OCI-LY7 (cell line): ENCODE measurements around the gene MYL4. TPM values are rescaled to one million over a fixed set of nuclear protein-coding genes. Genes with fewer than 3 reads are reported as not detected.

Experiments
- BruUV-seq: library from RNA; stranded (reverse); fragments of 400-500 nt; replicated peaks from 2 replicates; lab custom pipeline; 2021; lab: Mats Ljungman, UMichigan
- CTCF ChIA-PET: fragments of 300-600 bp; sonication (Branson Sonifier 250); formaldehyde crosslinking; loops from one replicate; lab custom pipeline; 2022; ENCODE audit warnings: antibody characterized with exemption; ENCODE audit not compliant: unreplicated experiment; lab: Charles Lee
- POLR2A ChIA-PET: fragments of 300-600 bp; sonication (Branson Sonifier 250); formaldehyde crosslinking; loops from one replicate; lab custom pipeline; 2022; ENCODE audit warnings: antibody characterized with exemption; lab: Charles Lee
- DNase-seq: peaks from one replicate; pipeline ENCODE4 v3.0.0-alpha.2; 2015; ENCODE audit warnings: low spot score
- H2AFZ ChIP-seq: fragments of 200-600 bp; sonication (generic), shearing (Covaris generic); 2 replicates; pipeline ENCODE4 v1.6.1; 2014; ENCODE audit warnings: mild to moderate bottlenecking, antibody characterized with exemption, low read length, moderate library complexity
- H3K27ac ChIP-seq: fragments of 200-600 bp; sonication (generic); 2 replicates; pipeline ENCODE4 v1.5.1; 2014; ENCODE audit warnings: mixed run types, low read depth, mild to moderate bottlenecking, moderate library complexity, low read length, inconsistent platforms; ENCODE audit not compliant: poor library complexity, severe bottlenecking
- H3K36me3 ChIP-seq: fragments of 200-600 bp; sonication (generic); 2 replicates; pipeline ENCODE4 v1.6.1; 2014; ENCODE audit warnings: mild to moderate bottlenecking, antibody characterized with exemption, low read length, moderate library complexity, mixed read lengths; ENCODE audit not compliant: insufficient read depth
- H3K4me1 ChIP-seq: fragments of 200-600 bp; sonication (generic); 2 replicates; pipeline ENCODE4 v1.5.1; 2014; ENCODE audit warnings: mild to moderate bottlenecking, low read length; ENCODE audit not compliant: insufficient read depth, poor library complexity, severe bottlenecking
- H3K4me2 ChIP-seq: fragments of 200-600 bp; sonication (generic); 2 replicates; pipeline ENCODE4 v1.6.1; 2014; ENCODE audit warnings: mild to moderate bottlenecking, low read length
- H3K4me3 ChIP-seq: fragments of 200-600 bp; sonication (generic); 2 replicates; pipeline ENCODE4 v1.5.1; 2014; ENCODE audit warnings: mild to moderate bottlenecking, low read depth, low read length; ENCODE audit not compliant: poor library complexity, severe bottlenecking
- H3K79me2 ChIP-seq: fragments of 200-600 bp; sonication (generic); 2 replicates; pipeline ENCODE4 v1.6.1; 2016; ENCODE audit warnings: low read depth, mild to moderate bottlenecking, low read length, moderate library complexity, mixed read lengths; ENCODE audit not compliant: insufficient read depth
- H3K9me2 ChIP-seq: fragments of 200-600 bp; sonication (generic); 2 replicates; pipeline ENCODE4 v1.6.1; 2016; ENCODE audit warnings: mild to moderate bottlenecking, low read length, mixed read lengths; ENCODE audit not compliant: insufficient read depth
- H3K9me3 ChIP-seq: fragments of 200-600 bp; sonication (generic); 2 replicates; pipeline ENCODE4 v1.6.1; 2014; ENCODE audit warnings: mild to moderate bottlenecking, mixed run types, low read length, mixed read lengths
- H4K20me1 ChIP-seq: fragments of 200-600 bp; sonication (generic); 2 replicates; pipeline ENCODE4 v1.6.1; 2014; ENCODE audit warnings: mild to moderate bottlenecking, antibody characterized with exemption, low read length, moderate library complexity, mixed read lengths; ENCODE audit not compliant: insufficient read depth
- EZH2phosphoT487 ChIP-seq: fragments of 200-600 bp; sonication (generic); IDR thresholded peaks from 2 replicates; pipeline ENCODE4 v1.6.1; 2018; ENCODE audit warnings: low read depth, borderline replicate concordance, mild to moderate bottlenecking, mixed run types, antibody characterized with exemption, low read length, moderate library complexity, mixed read lengths
- intact Hi-C: fragments of 100-400 bp; cut with micrococcal nuclease; formaldehyde crosslinking; loops from one replicate; pipeline ENCODE4 v1.10.0; 2022; ENCODE audit not compliant: unreplicated experiment
- total RNA-seq, 2 experiments: library from RNA; depleted of rRNA in 1 of 2; stranded (reverse); fragments of >200 nt in 1 of 2; shearing (Covaris generic) in 1 of 2; gene quantifications; 2 replicates each; pipeline ENCODE4 v1.2.3, GENCODE V29; 2014 to 2022
- TF ChIP-seq, protein P1 (sequence below): fragments of 200-600 bp; sonication (generic); conservative IDR thresholded peaks from 2 replicates; pipeline ENCODE4 v1.5.1; 2014; ENCODE audit warnings: mild to moderate bottlenecking, antibody characterized with exemption, low read length, moderate library complexity, mixed read lengths

Gene MYL4
- total RNA-seq, 2 experiments from 2014 or later = 0.67 to 2.1 TPM

DNA sequence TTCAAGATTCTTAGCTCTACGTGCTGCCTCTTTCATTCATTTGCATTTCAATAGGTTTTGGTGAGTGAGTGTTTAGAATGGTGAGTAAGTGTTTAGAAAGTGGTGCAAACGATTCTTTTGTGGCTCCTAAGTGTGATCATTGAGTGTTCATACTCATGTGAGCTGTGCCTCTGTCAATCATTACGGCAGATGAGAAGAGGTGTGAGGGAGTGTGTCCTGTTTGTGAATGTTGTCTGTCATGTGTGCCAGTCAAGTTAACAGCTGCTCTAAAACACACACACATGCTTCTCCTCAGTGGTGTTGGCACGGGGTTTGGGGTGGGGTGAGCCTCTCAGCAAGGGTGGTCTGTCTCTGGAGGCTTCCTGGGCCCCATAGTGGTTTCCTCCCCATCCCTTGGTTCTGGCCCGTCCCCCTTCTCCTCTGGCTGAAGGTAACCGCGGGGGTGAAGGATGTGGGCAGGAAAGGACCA lies 11.4 kb downstream of the MYL4 start:
- no peak for DNase-seq
- CTCF ChIA-PET = no interaction called here
- peaks cover 8% of the 10 kb centered on the region; the same call in 1 of the 2 replicates for H3K9me3 ChIP-seq
- H3K36me3 ChIP-seq = no peaks in the 10 kb centered on the region; the same call in 1 of the 2 replicates
- BruUV-seq = no TSS peak
- H3K4me3 ChIP-seq = no peak overlapping the region
- H3K79me2 ChIP-seq = no peaks in the 10 kb centered on the region
- TF ChIP-seq, protein P1, sequence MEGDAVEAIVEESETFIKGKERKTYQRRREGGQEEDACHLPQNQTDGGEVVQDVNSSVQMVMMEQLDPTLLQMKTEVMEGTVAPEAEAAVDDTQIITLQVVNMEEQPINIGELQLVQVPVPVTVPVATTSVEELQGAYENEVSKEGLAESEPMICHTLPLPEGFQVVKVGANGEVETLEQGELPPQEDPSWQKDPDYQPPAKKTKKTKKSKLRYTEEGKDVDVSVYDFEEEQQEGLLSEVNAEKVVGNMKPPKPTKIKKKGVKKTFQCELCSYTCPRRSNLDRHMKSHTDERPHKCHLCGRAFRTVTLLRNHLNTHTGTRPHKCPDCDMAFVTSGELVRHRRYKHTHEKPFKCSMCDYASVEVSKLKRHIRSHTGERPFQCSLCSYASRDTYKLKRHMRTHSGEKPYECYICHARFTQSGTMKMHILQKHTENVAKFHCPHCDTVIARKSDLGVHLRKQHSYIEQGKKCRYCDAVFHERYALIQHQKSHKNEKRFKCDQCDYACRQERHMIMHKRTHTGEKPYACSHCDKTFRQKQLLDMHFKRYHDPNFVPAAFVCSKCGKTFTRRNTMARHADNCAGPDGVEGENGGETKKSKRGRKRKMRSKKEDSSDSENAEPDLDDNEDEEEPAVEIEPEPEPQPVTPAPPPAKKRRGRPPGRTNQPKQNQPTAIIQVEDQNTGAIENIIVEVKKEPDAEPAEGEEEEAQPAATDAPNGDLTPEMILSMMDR = no peak
- no peak for TF ChIP-seq EZH2phosphoT487
- POLR2A ChIA-PET = interaction anchor here (1.1 kb wide), 1 partner anchor 12 kb away, joined by 5 read pairs; no protein-coding TSS in a partner anchor
- H3K9me2 ChIP-seq = no peaks in the 10 kb centered on the region
- no peak overlapping the region for H3K27ac ChIP-seq
- no peaks in the 10 kb centered on the region for H4K20me1 ChIP-seq
- H3K4me1 ChIP-seq = peaks cover 26% of the 10 kb centered on the region
- H2AFZ ChIP-seq = no peak overlapping the region
- H3K4me2 ChIP-seq = no peak overlapping the region
- intact Hi-C loops = loop anchor here (10.0 kb wide), 1 partner anchor 276 kb away; no protein-coding TSS in a partner anchor

DNA sequence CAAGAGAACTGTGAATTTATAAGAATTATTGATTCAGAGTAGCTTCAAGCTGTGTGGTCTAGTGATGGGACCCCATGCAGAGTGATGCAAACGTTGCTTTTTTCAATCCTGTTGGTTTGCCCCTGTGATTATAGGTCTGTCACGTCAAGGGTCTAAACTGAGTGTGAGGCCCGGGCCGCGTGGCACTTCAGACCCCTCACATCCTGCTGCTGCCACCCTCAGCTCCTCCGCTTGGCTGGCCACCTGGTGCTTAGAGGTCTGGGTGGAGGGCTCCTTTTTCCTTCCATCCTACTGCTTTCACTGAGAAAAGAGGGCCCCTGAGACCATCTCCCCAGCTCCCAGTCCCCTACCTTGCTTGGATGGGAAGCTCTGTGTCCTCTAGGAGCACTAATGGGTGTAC lies 12.0 kb downstream of the MYL4 start:
- Histone ChIP-seq H4K20me1 (no peaks in the 10 kb centered on the region), H3K9me3 (peaks cover 8% of the 10 kb centered on the region; the same call in 1 of the 2 replicates), H3K4me2 (no peak overlapping the region), H3K36me3 (no peaks in the 10 kb centered on the region; the same call in 1 of the 2 replicates), H3K9me2 (no peaks in the 10 kb centered on the region), H3K27ac (no peak overlapping the region), H2AFZ (no peak overlapping the region), H3K4me3 (no peak overlapping the region), H3K4me1 (peaks cover 26% of the 10 kb centered on the region), H3K79me2 (no peaks in the 10 kb centered on the region)
- CTCF ChIA-PET = no interaction called here
- BruUV-seq = no TSS peak
- POLR2A ChIA-PET = no interaction called here
- intact Hi-C loops = loop anchor here (10.0 kb wide), 1 partner anchor 276 kb away; no protein-coding TSS in a partner anchor
- no peak for DNase-seq
- TF ChIP-seq EZH2phosphoT487 = no peak
- TF ChIP-seq, protein P1 = no peak

DNA sequence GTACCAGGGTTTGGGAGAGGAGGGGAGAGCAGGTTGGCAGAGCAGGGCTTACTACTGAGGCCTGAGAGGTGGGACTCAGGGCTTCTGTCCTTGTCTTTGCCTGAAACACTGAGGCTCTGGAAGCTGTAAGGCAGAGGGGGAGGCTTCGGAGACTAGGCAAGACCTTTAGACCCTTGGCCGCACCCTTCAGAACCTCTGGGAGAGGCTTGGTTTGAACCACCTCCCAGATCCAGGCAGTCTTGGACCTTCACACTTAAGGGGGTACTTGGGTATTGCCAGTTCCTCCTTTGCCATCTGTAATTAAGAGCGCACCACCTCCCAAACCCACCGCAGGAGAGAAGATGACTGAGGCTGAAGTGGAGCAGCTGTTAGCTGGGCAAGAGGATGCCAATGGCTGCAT lies 12.9 kb downstream of the MYL4 start:
- DNase-seq = no peak
- Histone ChIP-seq H4K20me1 (no peaks in the 10 kb centered on the region), H3K4me3 (no peak overlapping the region), H3K36me3 (no peaks in the 10 kb centered on the region; the same call in 1 of the 2 replicates), H3K4me1 (peaks cover 26% of the 10 kb centered on the region), H3K9me3 (peaks cover 8% of the 10 kb centered on the region; the same call in 1 of the 2 replicates), H3K27ac (no peak overlapping the region), H3K79me2 (no peaks in the 10 kb centered on the region), H3K4me2 (no peak overlapping the region), H3K9me2 (no peaks in the 10 kb centered on the region), H2AFZ (no peak overlapping the region)
- POLR2A ChIA-PET = no interaction called here
- CTCF ChIA-PET = interaction anchor here (0.5 kb wide), 1 partner anchor 9 kb away, joined by 3 read pairs; no protein-coding TSS in a partner anchor
- intact Hi-C loops = loop anchor here (10.0 kb wide), 1 partner anchor 277 kb away; no protein-coding TSS in a partner anchor
- TF ChIP-seq, protein P1 = no peak
- no peak for TF ChIP-seq EZH2phosphoT487
- no TSS peak for BruUV-seq
